ENCODE measurements around the gene RRP1. TPM values are rescaled to one million over a fixed set of nuclear protein-coding genes. Genes with fewer than 3 reads are reported as not detected.
"Not testable (repeated sequence)": the region's sequence is repeated elsewhere in the genome, so short reads cannot be mapped to it uniquely, and the experiment has no call there.

The RRP1 gene
- total RNA-seq, 2 experiments from 2014 or later = 32.8 to 34.4 TPM

DNA sequence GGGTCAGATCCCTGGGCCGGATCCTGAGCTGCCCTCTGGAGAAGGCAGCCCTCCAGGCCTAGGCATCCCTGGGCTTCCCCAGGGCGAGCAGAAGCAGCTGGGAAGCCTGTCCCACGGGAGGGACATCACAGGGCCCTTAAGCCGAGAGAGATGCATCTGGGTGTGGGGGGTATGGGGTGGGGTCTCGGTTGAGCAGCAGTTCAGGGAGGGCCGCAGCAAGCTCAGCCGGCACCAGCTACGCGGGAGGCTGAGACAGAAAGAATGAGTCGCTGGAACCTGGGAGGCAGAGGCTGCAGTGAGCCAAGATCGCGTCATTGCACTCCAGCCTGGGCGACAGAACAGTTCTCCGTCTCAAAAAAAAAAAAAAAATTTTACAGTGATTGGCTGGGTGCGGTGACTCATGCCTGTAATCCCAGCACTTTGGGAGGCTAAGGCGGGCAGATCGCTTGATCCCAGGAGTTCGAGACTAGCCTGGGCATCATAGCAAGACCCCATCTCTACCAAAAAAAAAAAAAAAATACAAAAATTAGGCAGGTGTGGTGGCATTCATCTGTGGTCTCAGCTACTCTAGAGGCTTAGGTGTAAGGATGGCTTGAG, 37.7 kb downstream of the RRP1 start:
- ATAC-seq (no peak), DNase-seq (no peak)
- Mint-ChIP-seq H3K4me3 (no peak overlapping the region), H3K9me3 (ENCODE audit: insufficient read depth) (no peaks in the 10 kb centered on the region), H3K27ac (no peak overlapping the region), H3K27me3 (ENCODE audit: low read depth) (peaks cover 3% of the 10 kb centered on the region), H3K36me3 (ENCODE audit: low read depth) (no peaks in the 10 kb centered on the region), H3K4me1 (ENCODE audit: low read depth) (no peaks in the 10 kb centered on the region)
- POLR2A ChIA-PET = interaction anchor here (0.6 kb wide), 1 partner anchor 61 kb away, joined by 3 read pairs; no protein-coding TSS in a partner anchor
- CTCF ChIA-PET = interaction anchor here (0.7 kb wide), 1 partner anchor 39 kb away, joined by 3 read pairs; no protein-coding TSS in a partner anchor

DNA sequence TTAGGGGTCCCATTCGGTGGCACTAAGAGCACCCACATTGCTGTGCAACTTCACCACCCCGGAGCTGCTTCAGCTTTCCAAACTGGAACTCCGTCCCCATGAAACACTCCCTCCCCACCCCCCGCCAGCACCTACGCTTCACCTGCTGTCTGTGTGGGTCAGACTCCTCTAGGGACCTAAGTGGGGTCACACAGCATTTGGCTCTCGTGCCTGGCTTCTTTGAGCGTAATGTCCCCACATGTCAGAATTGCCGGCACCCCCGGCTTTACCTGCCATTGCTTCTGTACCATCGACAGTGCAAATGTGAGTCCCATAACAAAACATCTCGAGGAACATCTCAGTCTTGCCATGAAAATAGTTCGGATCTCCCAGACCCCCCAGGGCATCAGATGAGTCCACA, 39.8 kb downstream of the RRP1 start:
- Mint-ChIP-seq H3K36me3 (ENCODE audit: low read depth) (no peaks in the 10 kb centered on the region), H3K27me3 (ENCODE audit: low read depth) (peaks cover 12% of the 10 kb centered on the region), H3K27ac (no peak overlapping the region)

DNA sequence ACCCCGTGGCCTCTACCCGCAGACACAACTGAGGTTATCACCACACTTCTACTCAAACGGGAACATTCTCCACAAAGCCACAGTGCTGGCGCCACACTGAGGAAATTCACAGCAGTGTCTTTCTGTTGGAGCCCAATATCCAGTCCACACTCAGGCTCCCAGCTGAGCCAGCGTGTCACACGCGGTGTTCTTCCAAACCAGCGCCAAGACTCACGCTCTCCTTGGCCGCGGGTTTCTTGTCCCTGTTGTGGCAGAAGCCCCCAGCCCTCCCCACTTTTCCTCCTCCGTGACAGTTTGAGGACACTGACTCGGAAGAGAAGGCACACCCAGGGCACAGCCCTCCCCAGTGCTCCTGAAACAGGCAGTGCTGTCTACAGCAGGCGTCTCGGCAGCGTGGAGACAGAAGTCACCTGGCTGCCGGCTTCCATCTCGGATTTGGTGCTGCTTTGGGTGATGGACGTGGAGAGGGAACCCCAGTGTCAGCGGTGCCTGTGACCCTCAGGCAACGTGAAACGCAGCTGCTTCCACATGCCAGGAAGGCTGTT, 40.3 kb downstream of the RRP1 start:
- peaks cover 12% of the 10 kb centered on the region for H3K27me3 Mint-ChIP-seq (ENCODE audit: low read depth)
- no peaks in the 10 kb centered on the region for H3K36me3 Mint-ChIP-seq (ENCODE audit: low read depth)
- CTCF ChIA-PET = no interaction called here
- H3K9me3 Mint-ChIP-seq (ENCODE audit: insufficient read depth) = no peaks in the 10 kb centered on the region
- H3K4me1 Mint-ChIP-seq (ENCODE audit: low read depth) = peaks cover 10% of the 10 kb centered on the region
- H3K27ac Mint-ChIP-seq = no peak overlapping the region
- POLR2A ChIA-PET = no interaction called here
- H3K4me3 Mint-ChIP-seq = no peak overlapping the region
- DNase-seq (no peak), ATAC-seq (no peak)

More for the DNA sequence above, 39.8 kb downstream of the RRP1 start:
- ChIA-PET POLR2A (no interaction called here), CTCF (interaction anchor here (0.7 kb wide), 1 partner anchor 11 kb away, joined by 3 read pairs; no protein-coding TSS in a partner anchor)
- H3K9me3 Mint-ChIP-seq (ENCODE audit: insufficient read depth) = no peaks in the 10 kb centered on the region
- H3K4me3 Mint-ChIP-seq = no peak overlapping the region
- ATAC-seq (no peak), DNase-seq (no peak)
- H3K4me1 Mint-ChIP-seq (ENCODE audit: low read depth) = peaks cover 5% of the 10 kb centered on the region

DNA sequence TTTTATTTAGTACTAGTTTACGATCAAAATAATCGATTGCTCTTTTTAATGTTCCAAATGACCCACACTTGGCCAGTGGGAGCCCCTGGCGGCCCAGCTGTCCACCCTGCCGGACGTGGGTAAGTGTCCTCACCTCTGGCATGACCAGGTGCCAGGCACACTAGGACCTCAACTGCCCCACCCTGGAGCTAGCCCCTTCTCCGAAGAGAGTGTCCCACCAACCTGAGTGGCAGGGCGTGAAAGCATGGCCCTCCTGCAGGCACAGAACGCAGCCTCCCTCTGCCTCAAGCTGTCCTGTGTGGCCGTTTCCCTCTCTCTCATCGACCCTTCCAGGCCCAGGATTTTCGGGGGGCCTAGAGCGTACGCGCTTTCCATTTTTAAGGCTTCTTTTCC, 42.8 kb downstream of the RRP1 start:
- DNase-seq = no peak
- H3K27ac Mint-ChIP-seq = no peak overlapping the region
- peaks cover 20% of the 10 kb centered on the region for H3K4me1 Mint-ChIP-seq (ENCODE audit: low read depth)
- H3K4me3 Mint-ChIP-seq = no peak overlapping the region
- no peaks in the 10 kb centered on the region for H3K36me3 Mint-ChIP-seq (ENCODE audit: low read depth)
- ATAC-seq = no peak
- POLR2A ChIA-PET = no interaction called here
- CTCF ChIA-PET = no interaction called here
- H3K9me3 Mint-ChIP-seq (ENCODE audit: insufficient read depth) = no peaks in the 10 kb centered on the region
- peaks cover 23% of the 10 kb centered on the region for H3K27me3 Mint-ChIP-seq (ENCODE audit: low read depth)

DNA sequence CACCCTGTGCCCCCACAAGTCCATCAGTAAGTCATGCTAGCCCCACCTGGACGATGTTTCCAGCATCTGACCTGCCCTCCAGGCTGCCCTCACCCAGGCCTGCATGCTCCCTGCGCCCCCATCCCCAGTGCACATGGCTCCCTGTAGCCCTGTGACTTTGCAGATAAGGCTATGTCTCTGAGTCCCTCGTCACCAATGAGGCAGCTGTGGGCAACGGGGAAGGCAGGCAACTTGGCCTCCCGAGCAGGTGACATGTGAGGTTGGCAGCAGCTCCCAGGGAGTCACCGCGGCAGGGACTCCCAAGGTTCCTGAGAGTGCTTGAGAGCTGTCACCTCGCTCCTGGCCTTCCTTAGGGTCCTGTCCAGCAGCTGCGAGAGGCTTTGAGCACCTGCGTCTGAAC, 43.3 kb downstream of the RRP1 start:
- H3K4me1 Mint-ChIP-seq (ENCODE audit: low read depth) = peaks cover 20% of the 10 kb centered on the region
- POLR2A ChIA-PET = no interaction called here

DNA sequence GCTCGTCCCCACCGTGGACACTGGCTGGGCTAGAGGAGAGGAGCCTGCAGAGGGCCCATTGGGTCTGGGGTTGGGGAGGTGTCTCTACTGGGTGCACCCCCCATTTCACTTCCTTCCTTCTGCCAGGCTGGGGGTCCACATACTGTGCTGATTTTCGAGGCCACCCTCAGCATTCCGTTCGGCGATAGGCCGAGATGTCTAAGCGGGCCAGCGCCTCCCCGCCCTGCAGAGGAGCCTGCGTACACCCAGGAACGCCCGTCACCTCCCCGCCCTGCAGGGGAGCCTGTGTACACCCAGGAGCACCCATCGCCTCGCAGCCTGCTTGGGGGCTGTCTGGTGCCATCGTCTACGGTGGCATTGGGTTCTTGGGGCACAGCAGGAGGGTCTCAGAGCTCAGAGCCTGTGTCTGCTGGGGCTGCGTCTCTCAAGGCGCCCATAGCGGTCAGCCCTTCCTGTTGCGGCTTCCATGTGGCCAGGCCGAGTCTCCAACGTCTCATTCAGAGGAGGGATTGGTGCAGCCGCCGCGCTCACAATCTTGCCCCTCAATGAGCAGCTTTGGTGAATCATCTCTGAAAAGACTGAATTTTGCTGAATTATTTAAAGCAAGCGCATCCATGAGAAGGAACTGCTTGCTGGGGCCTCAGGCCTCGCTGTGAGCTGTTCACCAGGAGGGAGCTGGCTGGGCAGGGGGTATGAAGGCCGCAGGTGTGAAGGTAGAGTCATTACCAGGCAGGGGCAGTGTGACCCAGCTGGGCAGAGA, 44.9 kb downstream of the RRP1 start:
- no peak for ATAC-seq
- H3K4me1 Mint-ChIP-seq (ENCODE audit: low read depth) = peaks cover 22% of the 10 kb centered on the region
- peaks cover 38% of the 10 kb centered on the region for H3K27me3 Mint-ChIP-seq (ENCODE audit: low read depth)
- no peak overlapping the region for H3K4me3 Mint-ChIP-seq
- CTCF ChIA-PET = interaction anchor here (0.6 to 1.7 kb wide), 4 partner anchors 8 to 104 kb away, joined by 3 to 8 read pairs (median 4); no protein-coding TSS in a partner anchor
- H3K36me3 Mint-ChIP-seq (ENCODE audit: low read depth) = no peaks in the 10 kb centered on the region
- H3K27ac Mint-ChIP-seq = peak overlapping the region; percentile 64
- peak; percentile 44 for DNase-seq
- POLR2A ChIA-PET = no interaction called here
- H3K9me3 Mint-ChIP-seq (ENCODE audit: insufficient read depth) = no peaks in the 10 kb centered on the region

More for the DNA sequence above, 43.3 kb downstream of the RRP1 start:
- ATAC-seq (no peak), DNase-seq (no peak)
- H3K9me3 Mint-ChIP-seq (ENCODE audit: insufficient read depth) = no peaks in the 10 kb centered on the region
- H3K36me3 Mint-ChIP-seq (ENCODE audit: low read depth) = no peaks in the 10 kb centered on the region
- peaks cover 26% of the 10 kb centered on the region for H3K27me3 Mint-ChIP-seq (ENCODE audit: low read depth)
- H3K27ac Mint-ChIP-seq = no peak overlapping the region
- CTCF ChIA-PET = no interaction called here
- H3K4me3 Mint-ChIP-seq = no peak overlapping the region

DNA sequence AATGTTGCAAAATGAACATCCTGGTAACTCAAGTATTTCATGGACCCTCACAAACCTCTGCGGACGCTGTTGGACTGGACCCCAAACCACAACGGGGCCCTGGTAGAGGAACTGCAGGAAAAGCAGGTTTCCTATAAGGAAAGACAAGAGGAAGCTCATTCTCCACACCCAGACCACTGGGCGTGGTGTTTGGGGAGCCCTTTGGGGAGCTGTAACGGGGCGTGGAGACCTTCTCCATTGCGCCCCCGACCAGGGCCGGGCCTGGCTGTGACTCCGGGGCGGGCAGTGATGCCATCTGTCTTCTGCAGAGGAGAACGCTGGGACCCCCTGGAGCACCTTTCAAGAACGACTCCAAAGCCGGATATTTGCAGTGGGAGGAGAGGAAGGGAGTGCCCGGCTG, 45.7 kb downstream of the RRP1 start:
- DNase-seq (no peak), ATAC-seq (no peak)
- Mint-ChIP-seq H3K4me3 (no peak overlapping the region), H3K9me3 (ENCODE audit: insufficient read depth) (no peaks in the 10 kb centered on the region), H3K36me3 (ENCODE audit: low read depth) (no peaks in the 10 kb centered on the region), H3K27me3 (ENCODE audit: low read depth) (peaks cover 40% of the 10 kb centered on the region), H3K27ac (peak overlapping the region; percentile 64), H3K4me1 (ENCODE audit: low read depth) (peaks cover 22% of the 10 kb centered on the region)
- ChIA-PET POLR2A (no interaction called here), CTCF (interaction anchor here (1.3 to 1.7 kb wide), 3 partner anchors 8 to 104 kb away, joined by 3 to 8 read pairs (median 6); no protein-coding TSS in a partner anchor)

DNA sequence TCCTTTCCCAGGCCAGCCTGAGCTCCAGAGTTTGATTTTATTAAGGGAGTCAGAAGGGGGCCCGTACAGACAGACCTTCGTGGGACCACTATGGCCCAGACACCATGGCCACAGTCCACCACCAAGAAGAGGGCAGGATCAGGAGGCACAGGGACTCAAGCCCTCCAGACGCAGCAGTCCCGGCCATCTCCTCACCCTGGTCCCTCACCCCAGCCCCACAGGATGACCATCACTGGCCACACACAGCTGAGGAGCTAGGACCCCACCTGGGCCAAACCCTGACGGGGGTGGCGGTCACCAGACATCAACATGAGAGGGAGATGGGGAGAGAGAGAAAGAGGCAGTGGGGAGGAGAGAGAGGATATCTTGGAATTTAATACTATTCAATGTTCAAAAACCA, 46.5 kb downstream of the RRP1 start:
- ATAC-seq = no peak
- Mint-ChIP-seq H3K4me1 (ENCODE audit: low read depth) (peaks cover 22% of the 10 kb centered on the region), H3K9me3 (ENCODE audit: insufficient read depth) (no peaks in the 10 kb centered on the region), H3K27ac (no peak overlapping the region), H3K27me3 (ENCODE audit: low read depth) (peaks cover 41% of the 10 kb centered on the region), H3K4me3 (no peak overlapping the region), H3K36me3 (ENCODE audit: low read depth) (no peaks in the 10 kb centered on the region)
- CTCF ChIA-PET = interaction anchor here (1.3 to 1.7 kb wide), 2 partner anchors 26 to 28 kb away, joined by 3 to 4 read pairs; no protein-coding TSS in a partner anchor
- DNase-seq = no peak
- POLR2A ChIA-PET = no interaction called here

DNA sequence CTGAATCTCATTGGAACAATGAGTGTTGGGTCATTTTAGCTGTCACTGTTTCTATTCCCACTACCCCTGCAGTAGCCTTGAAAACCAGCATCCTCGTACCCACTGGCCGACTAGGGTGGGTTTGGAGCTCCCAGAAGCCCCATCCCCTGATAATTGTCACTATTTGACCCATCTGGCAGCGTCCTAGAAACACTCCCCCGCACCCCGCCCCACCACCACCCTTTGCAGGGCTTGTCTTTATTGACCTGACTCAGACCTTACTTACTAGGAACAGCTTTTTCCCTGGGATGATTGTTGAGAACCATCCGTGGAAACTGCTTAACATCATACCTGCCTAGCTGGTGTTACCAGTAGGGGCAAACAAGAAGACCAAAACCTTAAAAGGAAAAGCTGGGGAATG, 47.2 kb downstream of the RRP1 start:
- ChIA-PET CTCF (interaction anchor here (0.9 to 1.7 kb wide), 3 partner anchors 11 to 103 kb away, joined by 3 to 4 read pairs (median 4); no protein-coding TSS in a partner anchor), POLR2A (interaction anchor here (0.6 kb wide), 1 partner anchor 85 kb away, joined by 4 read pairs; no protein-coding TSS in a partner anchor)
- H3K27me3 Mint-ChIP-seq (ENCODE audit: low read depth) = peaks cover 39% of the 10 kb centered on the region
- ATAC-seq (no peak), DNase-seq (no peak)
- H3K4me1 Mint-ChIP-seq (ENCODE audit: low read depth) = peaks cover 22% of the 10 kb centered on the region
- no peak overlapping the region for H3K27ac Mint-ChIP-seq
- no peaks in the 10 kb centered on the region for H3K9me3 Mint-ChIP-seq (ENCODE audit: insufficient read depth)
- no peak overlapping the region for H3K4me3 Mint-ChIP-seq
- no peaks in the 10 kb centered on the region for H3K36me3 Mint-ChIP-seq (ENCODE audit: low read depth)

DNA sequence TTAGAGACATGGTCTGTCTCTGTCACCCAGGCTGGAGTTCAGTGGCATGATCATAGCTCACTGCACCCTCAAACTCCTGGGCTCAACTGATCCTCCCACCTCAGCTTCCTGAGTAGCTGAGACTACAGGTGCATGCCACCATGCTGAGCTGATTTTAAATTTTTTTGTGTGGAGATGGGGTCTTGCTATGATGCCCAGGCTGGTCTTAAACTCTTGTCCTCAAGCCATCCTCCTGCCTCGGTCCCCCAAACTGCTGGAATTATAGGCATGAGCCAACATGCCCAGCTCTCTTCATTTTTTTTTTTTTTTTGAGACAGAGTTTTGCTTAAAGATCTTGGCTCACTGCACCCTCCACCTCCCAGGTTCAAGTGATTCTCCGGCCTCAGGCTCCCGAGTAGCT, 50.9 kb downstream of the RRP1 start:
- peaks cover 30% of the 10 kb centered on the region for H3K27me3 Mint-ChIP-seq (ENCODE audit: low read depth)
- POLR2A ChIA-PET = no interaction called here
- no peak for ATAC-seq
- no peak overlapping the region for H3K4me3 Mint-ChIP-seq
- peaks cover 9% of the 10 kb centered on the region for H3K9me3 Mint-ChIP-seq (ENCODE audit: insufficient read depth)
- peaks cover 16% of the 10 kb centered on the region for H3K4me1 Mint-ChIP-seq (ENCODE audit: low read depth)
- no peaks in the 10 kb centered on the region for H3K36me3 Mint-ChIP-seq (ENCODE audit: low read depth)
- DNase-seq = no peak
- CTCF ChIA-PET = no interaction called here
- no peak overlapping the region for H3K27ac Mint-ChIP-seq

DNA sequence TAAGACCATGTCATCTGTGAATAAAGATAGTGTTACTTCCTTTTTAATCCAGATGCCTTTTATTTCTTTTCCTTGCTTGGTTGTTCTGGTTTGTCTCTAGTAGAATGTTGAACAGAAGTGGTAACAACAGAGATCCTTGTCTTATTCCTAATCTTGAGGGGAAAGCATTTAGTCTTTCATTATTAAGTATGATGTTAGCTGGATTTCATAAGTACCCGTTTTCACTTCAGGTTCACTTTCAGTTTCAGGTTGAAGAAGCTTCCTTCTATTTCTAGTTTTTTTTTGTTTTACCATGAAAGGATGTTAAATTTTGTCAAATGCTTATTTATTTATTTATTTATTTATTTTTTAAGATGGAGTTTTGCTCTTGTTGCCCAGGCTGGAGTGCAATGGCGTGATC, 53.4 kb downstream of the RRP1 start:
- Mint-ChIP-seq H3K9me3 (ENCODE audit: insufficient read depth) (peaks cover 9% of the 10 kb centered on the region), H3K27me3 (ENCODE audit: low read depth) (peaks cover 16% of the 10 kb centered on the region), H3K36me3 (ENCODE audit: low read depth) (no peaks in the 10 kb centered on the region), H3K4me3 (peak overlapping the region; percentile 53), H3K4me1 (ENCODE audit: low read depth) (peaks cover 12% of the 10 kb centered on the region), H3K27ac (peak overlapping the region; percentile 88)
- peak; percentile 79 for ATAC-seq
- ChIA-PET CTCF (interaction anchor here (0.6 to 1.3 kb wide), 4 partner anchors 8 to 96 kb away, joined by 3 to 6 read pairs (median 4); no protein-coding TSS in a partner anchor), POLR2A (no interaction called here)
- no peak for DNase-seq

DNA sequence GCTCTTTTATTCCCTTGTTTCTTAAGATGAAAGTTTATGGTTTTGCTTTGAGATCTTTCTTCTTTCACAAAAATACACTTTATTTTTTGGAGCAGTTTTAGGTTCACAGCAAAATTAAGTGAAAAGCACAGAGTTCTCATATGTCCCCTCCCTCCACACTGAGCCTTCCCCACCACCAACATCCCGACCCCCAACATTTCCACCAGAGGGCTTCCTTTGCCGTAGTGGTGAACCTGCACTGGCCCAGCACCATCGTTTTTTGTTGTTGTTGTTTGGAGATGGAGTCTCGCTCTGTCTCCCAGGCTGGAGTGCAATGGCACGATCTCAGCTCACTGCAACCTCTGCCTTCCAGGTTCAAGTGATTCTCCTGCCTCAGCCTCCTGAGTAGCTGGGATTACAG, 55.5 kb downstream of the RRP1 start:
- CTCF ChIA-PET = interaction anchor here (1.8 kb wide), 1 partner anchor 20 kb away, joined by 4 read pairs; no protein-coding TSS in a partner anchor
- POLR2A ChIA-PET = not testable (repeated sequence)

More for the DNA sequence above, 55.5 kb downstream of the RRP1 start:
- not testable (repeated sequence) for H3K9me3 Mint-ChIP-seq (ENCODE audit: insufficient read depth); H3K36me3 Mint-ChIP-seq (ENCODE audit: low read depth); DNase-seq; H3K27me3 Mint-ChIP-seq (ENCODE audit: low read depth); ATAC-seq; H3K27ac Mint-ChIP-seq; H3K4me3 Mint-ChIP-seq
- peaks cover 11% of the 10 kb centered on the region for H3K4me1 Mint-ChIP-seq (ENCODE audit: low read depth)

All from activated CD8-positive, alpha-beta T cell treated with anti-CD3 and anti-CD28 coated beads, Interleukin-2, amount 10 ng/mL, durations not matched to agents 7 days and 5 days (primary cell).